CD4-positive, alpha-beta T cell treated with Interleukin-15 for 1 hour (primary cell): ENCODE results near the gene SLC25A17.
"Not testable (repeated sequence)": the region's sequence is repeated elsewhere in the genome, so short reads cannot be mapped to it uniquely, and the experiment has no call there.

Experiments used
- DNase-seq: peaks from one replicate; pipeline ENCODE4 v3.0.0-alpha.2; 2020

The SLC25A17 gene

DNA sequence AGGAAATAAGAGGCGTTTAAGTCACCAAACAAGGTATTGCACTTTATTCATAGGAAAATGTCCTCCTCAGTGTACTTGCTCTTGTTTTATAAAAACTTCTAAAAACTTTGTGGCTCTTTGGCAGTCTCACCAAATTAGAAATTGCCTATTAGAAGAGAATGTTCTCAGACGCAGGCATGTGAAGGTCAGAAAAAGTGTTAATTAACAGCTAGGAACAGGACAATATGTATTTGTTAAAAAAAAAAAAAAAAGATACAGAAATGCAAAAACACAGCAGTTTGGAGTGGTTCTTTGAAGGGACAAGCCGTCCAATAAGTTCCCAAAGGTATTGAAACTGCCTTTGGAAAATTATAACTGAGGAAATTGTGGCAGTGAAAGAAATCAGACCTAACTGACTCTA, 67.9 kb downstream of the SLC25A17 start:
- DNase-seq: no peak

DNA sequence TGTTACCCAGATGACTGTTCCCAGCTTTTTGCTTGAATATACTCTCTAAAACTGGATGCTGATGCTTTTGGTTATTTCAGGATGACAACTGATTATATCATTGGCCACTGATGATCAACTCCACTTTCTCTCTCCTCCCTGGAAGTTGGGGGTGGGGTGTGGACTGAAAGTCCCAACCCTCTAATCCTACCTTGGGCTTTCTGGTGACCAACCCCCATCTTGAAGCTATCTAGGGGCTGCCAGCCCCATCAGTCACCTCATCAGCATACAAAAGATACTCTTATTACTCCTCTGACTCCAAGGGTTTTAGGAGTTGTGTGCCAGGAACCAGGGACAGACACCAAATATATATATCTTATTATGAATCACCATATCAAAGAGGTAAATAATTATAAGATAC, 69.3 kb downstream of the SLC25A17 start:
- no peak for DNase-seq

DNA sequence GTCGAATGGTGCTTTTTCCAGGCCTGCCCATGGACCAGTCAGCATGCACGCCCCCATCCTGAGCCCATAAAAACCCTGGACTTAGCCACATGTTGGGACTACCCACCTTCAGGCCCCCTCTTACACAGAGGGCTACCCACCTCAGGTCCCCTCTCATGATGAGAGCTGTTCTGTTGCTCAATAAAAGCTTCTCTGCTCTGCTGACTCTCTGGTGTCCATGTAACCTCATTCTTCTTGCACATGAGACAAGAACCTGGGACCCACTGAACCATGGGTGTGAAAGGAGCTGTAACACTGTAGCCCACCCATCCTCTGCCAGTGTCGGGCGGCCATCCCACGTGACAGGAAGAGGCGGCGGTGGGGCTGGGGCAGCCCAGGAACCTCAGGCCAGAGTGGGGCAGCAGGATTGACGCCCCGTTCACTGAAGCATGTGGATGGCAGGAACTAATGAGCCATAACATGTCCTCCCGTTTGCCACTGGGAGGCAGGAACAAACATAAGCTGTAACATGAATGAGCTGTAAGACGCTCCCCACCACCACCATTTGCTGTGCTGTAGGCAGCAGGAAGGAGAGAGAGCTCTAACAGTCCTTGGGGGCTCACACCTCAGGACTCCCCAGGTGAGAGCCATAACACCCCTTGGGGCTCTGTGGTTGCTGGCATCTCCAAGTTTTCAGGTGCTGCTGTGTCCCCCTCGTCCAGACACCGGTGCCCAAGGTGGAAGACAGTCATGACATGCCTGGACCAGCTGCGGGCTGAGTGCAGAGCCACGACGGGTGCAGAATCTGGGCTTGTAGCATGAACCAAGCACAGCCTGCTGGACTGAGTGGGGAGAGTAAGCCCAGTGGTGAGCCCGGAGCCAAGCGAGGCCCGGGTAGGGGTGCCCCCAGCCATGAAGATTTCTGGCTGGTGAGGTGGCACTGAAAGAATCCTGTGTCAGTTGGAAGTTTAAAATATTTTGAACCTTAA, 70.5 kb downstream of the SLC25A17 start:
- DNase-seq: no peak

DNA sequence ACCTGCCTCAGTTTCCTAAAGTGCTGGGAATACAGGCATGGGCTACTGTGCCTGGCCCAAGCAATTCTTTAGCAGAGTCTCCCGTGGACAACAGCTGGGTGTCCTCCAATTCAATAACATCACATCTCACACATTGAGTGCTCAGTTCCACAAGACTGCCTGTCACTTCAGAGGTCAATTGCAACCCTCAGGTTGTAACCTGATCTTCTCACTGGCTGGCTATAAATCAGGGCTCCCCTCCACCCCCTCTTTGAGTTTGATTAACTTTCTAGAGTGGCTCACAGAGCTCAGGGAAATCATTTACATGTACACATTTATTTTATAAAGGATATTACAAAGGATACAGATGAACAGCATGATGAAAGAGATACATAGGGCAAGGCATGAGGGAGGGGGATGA, 71.8 kb downstream of the SLC25A17 start:
- no peak for DNase-seq

DNA sequence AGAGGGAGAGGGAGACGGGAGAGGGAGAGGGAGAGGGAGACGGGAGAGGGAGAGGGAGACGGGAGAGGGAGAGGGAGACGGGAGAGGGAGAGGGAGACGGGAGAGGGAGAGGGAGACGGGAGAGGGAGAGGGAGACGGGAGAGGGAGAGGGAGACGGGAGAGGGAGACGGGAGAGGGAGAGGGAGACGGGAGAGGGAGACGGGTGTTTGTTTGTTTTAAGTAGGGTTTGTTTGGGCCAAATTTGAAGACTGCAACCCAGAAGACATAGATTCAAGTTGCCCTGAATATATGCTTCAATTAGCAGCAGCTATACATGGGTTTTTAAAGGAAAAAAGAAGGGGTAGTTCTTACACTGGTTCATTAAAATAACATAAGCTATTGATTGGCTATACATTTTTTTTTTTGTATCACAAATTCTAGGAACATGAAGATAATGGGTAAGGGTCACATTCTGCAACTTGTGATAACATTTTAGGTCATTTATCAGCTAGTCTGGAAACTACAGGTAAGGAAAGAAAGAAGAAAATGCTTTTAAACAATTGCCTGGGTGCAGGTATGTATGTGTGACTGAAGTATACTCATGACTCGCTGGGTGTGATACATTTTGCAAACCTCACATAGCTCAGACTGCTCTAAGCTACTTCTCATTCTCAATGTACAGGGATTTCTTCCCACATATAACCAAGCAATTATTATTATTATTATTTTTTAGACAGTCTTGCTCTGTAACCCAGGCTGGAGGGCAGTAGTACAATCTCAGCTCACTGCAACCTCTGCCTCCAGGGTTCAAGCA, 72.5 kb downstream of the SLC25A17 start:
- no peak for DNase-seq

DNA sequence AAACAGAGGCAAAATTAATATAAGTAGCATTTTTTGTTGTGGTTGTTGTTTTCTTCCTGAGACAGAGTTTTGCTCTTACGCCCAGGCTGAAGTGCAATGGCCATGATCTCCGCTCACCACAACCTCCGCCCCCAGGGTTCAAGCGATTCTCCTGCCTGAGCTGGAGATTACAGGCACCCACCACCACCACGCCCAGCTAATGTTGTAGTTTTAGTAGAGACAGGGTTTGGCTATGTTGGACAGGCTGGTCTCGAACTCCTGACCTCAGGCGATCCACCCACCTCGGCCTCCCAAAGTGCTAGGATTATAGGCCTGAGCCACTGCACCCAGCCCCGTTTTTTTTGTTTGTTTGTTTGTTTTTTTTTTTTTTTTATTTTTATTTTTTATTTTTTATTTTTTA, 75.4 kb downstream of the SLC25A17 start:
- no peak for DNase-seq

DNA sequence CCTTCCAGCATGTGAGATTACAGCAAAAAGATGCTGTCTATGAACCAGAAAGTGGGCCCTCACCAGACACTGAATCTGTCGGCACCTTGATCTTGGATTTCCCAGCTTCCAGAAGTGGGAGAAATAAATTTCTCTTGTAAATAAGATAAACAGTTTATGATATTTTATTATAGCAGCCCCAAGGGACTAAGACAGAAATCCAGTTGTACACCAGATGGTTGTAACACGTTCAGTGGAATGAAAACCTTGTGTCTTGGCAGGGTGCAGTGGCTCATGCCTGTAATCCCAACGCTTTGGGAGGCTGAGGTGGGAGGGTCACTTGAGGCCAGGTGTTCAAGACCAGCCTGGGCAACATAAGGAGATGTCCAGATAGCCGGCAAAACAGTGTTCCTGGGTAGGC, 78.0 kb downstream of the SLC25A17 start:
- DNase-seq: no peak

DNA sequence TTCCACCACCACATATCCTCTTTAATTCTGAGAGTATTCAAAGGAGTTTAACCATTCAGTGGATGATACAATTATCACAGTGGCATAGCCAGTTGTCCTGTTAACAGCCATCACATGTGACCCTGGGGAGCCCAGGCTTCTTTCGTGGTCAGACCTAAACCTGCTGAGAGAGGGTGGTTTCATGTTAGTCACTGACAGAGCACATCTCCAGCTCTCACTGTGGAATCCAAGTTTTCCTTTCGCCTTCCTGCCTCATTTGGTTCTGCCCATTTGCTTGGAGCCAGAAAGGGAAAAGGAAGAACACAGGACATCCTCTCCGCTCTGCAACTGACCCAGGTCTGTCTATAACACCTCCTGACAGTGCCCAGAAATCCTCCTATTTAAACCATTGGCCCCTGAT, 79.4 kb downstream of the SLC25A17 start:
- no peak for DNase-seq

DNA sequence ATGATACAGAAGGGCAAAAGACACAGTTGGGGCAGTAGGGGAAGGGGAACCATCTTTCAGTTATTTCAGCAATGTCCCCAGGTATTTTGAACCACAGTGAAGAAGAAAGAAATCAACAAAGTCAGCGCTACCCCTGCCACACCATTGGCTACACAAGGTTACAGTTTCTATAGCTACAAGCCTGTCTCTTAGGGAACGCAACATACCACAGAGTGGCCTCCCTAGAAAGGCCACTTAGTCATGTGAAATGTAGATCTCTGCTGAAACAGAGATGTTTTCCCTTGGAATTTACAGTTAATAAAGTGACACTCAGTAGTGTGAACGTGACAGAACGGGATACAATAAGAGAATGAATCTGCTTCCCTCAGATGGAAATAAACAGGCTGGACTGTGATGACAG, 85.2 kb downstream of the SLC25A17 start:
- no peak for DNase-seq

DNA sequence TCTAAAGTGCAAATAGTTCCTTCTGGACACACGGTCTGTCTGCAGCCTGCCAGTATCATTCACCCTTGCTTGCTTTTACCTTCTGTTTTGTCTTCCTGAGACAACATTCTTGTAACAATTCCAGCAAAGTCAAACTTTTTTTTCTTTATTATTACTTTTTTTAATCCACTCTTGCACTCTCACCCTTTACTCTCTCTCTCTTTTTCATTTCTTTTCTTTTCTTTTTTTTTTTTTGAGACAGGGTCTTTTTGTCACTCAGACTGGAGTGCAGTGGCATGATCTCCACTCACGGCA, 86.2 kb downstream of the SLC25A17 start:
- no peak for DNase-seq

DNA sequence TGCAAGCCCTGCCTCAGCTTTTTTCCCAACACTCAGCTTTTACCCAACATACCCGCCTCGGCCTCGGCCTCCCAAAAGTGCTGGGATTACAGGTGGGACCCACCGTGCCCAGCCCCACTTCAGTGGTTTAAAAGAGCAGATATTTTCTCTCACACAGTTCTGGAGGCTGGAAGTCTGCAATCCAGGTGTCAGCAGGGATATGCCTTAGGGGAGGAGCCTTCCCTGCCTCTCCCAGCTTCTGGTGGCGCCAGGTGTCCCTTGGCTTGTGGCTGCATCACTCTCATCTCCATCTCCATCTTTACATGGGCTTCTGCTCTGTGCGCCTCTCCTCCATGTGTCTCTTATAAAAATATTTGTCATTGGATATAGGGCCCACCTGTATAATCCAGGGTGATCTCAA, 89.9 kb downstream of the SLC25A17 start:
- no peak for DNase-seq

DNA sequence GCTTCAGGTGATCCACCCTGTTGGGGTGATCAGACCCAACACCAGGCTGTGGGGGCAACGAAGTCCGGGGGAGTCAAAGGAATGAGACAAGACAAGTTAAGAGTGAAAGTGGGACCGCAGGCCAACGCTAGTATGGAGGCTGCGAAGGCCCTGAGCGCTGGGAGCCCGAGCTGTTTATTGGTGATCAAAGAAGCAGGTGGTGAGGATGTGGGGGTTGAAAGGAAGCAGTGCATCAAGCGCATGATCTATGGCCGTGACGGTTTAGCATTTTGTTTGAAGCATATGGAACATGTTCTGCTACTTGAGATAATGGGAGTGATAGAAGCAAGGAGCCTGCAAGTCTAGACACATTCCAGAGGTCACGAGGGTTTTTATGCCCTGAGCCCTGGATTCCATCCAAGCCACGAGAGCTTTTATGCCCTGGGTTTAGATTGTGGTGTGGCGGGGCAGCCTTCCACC, 90.4 kb downstream of the SLC25A17 start:
- peak; percentile 63 for DNase-seq

DNA sequence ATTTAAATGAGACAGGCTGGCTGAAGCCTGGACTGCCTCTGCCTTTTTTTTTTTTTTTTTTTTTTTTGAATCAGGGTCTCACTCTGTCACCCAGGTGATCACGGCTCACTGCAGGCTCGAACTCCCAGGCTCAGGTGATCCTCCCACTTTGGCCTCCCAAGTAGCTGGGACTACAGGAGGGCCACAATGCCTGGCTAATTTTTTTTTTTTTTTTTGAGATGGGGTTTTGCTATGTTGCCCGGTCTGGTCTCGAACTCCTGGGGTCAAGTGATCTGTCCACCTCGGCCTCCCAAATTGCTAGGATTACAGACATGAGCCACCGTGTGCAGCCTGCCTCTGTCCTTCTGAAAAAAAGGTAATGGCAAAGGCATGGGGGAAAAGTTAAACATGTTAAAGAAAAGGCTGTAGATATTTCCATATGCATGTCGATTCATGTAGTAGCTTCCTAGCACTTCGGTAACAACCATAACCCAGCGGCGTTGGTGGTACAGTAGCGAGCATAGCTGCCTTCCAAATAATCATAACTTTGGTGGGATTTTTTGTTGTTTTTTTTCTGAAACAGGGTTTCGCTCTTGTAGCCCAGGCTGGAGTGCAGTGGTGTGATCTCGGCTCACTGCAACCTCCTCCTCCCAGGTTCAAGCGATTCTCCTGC, 91.1 kb downstream of the SLC25A17 start:
- DNase-seq: no peak

DNA sequence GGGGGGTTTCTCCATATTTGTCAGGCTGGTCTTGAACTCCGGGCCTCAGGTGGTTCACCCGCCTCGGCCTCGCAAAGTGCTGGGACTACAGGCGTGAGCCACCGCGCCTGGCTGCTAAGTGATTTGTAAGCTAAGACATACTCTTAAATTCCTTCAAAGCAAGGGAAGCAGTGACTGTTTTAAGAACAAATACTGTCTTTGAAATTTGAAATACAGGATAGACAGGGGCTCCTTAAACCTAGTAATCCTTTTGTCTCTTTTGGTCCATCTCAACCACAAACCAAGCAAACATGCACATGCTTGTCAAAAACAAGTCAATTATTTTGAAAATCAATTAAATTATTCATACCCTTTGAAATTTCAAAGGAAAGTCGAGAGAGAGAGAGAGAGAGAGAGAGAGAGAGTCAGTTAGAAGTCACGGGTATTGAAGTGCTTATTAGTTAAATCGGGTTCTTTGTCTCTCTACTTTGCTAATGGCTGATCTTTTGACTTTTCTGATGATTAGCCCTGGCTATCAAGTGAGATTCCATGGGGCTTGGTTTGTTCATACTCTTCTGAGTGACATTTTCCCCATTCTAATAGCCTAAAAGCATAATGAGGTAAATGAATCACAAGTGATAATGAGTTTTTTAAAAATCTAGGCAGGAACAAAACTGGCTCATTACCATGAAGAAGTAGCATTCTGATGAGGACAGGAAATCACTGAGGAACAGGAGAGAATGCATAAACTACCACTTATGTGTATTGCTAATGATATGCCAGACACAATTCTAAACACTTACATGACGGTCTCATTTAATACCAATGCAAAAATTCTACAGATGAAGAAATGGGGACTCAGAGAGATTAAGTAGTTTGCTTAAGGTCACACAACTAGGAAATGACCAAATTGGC, 91.8 kb downstream of the SLC25A17 start:
- DNase-seq: peak; percentile 25

DNA sequence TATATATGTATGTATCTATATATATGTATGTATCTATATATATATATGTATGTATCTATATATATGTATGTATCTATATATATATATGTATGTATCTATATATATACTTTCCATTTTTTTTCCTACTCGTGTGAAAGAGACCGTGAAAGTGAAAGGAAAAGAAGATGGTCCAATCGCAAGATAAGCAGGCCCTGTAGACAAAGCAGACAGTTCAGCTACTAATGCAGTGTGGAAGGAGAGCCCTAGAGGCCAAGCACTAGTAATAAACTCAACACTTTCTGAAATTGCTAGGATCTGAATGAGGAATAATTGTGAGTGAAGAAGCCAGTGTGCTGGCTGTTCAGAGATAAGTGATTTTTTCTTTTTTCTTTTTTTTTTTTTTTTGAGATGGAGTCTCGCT, 92.6 kb downstream of the SLC25A17 start:
- DNase-seq: no peak

DNA sequence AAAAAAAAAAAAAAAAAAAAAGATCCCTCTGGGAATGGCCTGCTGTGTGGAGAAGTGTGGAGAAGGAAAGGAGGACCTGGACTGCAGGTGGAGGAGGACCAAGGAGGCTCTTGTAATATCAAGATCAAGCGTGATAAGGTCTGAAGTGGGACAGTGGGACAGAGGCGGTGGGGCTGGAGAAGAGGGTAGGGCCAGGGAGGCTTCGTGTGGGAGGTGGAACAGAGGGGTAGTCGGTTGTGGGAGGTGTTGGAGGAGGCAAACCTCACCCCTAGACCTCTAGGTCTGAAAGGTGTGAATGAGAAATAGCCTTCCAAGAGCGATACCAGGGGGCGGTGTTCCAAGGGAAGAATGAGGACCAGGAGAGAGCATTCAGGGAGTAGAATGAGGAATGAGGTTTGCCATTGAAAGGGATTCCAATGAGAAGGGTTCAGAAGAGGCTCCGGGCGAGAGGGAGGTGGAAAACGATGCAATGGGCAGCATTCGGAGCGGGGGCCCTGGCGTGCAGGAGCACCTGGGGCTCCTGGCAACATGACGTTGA, 95.7 kb downstream of the SLC25A17 start:
- DNase-seq: no peak

DNA sequence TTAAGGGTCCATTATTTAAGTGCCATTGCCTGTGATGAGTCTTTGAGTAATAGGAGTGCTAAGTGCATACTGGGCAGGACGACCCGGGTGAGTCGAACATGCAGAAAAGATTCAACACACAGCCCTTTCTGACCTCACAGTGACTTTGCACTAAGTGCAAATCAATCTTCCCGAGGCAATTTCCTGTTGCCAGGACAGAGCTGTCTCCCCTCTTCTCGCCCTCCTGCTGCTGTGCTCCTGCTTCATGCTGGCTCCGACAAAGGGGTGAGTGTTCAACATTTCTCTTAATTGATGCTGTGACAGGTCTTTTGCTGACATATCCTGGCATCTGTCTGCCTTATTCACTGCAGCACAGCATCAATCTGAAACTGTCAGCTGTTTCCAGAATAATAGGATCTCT, 97.9 kb downstream of the SLC25A17 start:
- DNase-seq: no peak

DNA sequence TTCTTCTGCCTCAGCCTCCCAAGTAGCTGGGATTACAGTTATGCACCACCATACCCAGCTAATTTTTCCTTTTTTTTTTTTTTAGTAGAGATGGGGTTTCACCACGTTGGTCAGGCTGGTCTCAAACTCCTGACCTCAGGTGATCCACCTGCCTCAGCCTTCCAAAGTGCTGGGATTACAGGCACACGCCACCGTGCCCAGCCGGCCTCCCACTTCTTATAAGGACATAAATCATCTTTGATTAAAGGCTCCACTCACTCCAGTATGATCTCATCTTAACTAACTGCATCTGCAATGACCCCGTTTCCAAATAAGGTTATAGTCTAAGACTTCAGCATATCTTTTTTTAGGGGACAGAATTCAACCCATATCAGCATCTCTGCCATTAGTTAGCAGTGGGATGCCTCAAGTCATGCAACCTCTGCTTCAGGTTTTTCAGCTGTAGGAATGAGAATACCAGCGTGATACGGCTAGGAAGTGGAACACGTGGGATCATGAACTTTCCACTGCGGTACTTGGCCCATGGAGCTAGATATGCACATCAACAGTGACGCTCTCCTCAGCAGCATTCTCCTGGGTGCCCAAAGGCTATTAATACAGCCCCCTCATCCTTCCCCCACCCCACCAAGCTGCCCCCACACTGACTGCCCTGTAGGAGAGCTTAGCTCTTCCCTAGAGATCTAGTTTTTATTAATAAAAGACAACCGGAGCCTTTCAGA, 98.4 kb downstream of the SLC25A17 start:
- no peak for DNase-seq

DNA sequence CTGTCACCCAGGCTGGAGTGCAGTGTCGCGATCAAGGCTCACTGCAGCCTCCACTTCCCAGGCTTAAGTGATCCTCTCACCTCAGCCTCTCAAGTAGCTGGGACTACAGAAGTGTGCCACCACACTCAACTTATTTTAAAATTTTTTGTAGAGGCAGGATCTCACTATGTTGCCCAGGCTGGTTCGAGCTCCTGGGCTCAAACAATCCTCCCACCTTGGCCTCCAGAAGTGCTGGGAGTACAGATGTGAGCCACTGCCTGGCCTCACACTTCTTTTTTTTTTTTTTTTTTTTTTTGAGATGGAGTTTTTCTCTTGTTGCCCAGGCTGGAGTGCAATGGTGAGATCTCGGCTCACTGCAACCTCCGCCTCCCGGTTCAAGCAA, 99.0 kb downstream of the SLC25A17 start:
- not testable (repeated sequence) for DNase-seq
